Keratinocyte (primary cell): ENCODE data around the gene KLK8. TPM values are rescaled to one million over a fixed set of nuclear protein-coding genes. Genes with fewer than 3 reads are reported as not detected.

Experiments used
- DNase-seq: peaks from one replicate; pipeline ENCODE4 v3.0.0-alpha.2; 2011; ENCODE audit warnings: low read depth, missing footprints, low spot score
- FAIRE-seq: peaks from 2 replicates; lab custom pipeline; 2011; peaks lifted over from hg19 to GRCh38; lab: Jason Lieb, UNC
- H2AFZ ChIP-seq: 2 replicates; pipeline ENCODE4 v1.6.0; 2012; ENCODE audit warnings: low read length, control low read depth, inconsistent platforms; ENCODE audit not compliant: control insufficient read depth
- H3K27ac ChIP-seq: 2 replicates; pipeline ENCODE4 v1.5.1; 2011; ENCODE audit warnings: low read length; ENCODE audit not compliant: control insufficient read depth, insufficient read depth
- H3K27me3 ChIP-seq: 3 replicates; pipeline ENCODE4 v1.6.0; 2011; ENCODE audit warnings: low read length; ENCODE audit not compliant: control insufficient read depth, insufficient read depth; ENCODE audit errors: extremely low read depth
- H3K36me3 ChIP-seq, 2 experiments: 2 replicates in 1 of 2; 3 replicates in 1 of 2; pipeline ENCODE4 v1.5.1; 2011; ENCODE audit warnings: low read length in 2 of 2, mild to moderate bottlenecking in 1 of 2; ENCODE audit not compliant: control insufficient read depth in 2 of 2, insufficient read depth in 2 of 2; ENCODE audit errors: extremely low read depth in 1 of 2
- H3K4me1 ChIP-seq: 3 replicates; pipeline ENCODE4 v1.5.1; 2011; ENCODE audit warnings: low read length; ENCODE audit not compliant: control insufficient read depth, insufficient read depth; ENCODE audit errors: extremely low read depth
- H3K4me2 ChIP-seq: 3 replicates; pipeline ENCODE4 v1.6.0; 2011; ENCODE audit warnings: low read depth, low read length; ENCODE audit not compliant: control insufficient read depth, insufficient read depth; ENCODE audit errors: extremely low read depth
- H3K4me3 ChIP-seq, 3 experiments: fragments of 200-600 bp in 1 of 3; sonication (generic) in 1 of 3; 2 replicates in 2 of 3; 3 replicates in 1 of 3; pipeline ENCODE4 v1.5.1; 2011 to 2016; ENCODE audit warnings: low read length in 3 of 3, mild to moderate bottlenecking in 3 of 3, control low read depth in 2 of 3, inconsistent platforms in 1 of 3, low read depth in 1 of 3, mixed read lengths in 1 of 3, mixed run types in 1 of 3, moderate library complexity in 1 of 3; ENCODE audit not compliant: control insufficient read depth in 2 of 3, insufficient read depth in 2 of 3; ENCODE audit errors: extremely low read depth in 1 of 3
- H3K79me2 ChIP-seq: 2 replicates; pipeline ENCODE4 v1.6.0; 2012; ENCODE audit warnings: low read length; ENCODE audit not compliant: control insufficient read depth, insufficient read depth
- H3K9ac ChIP-seq: 3 replicates; pipeline ENCODE4 v1.6.0; 2011; ENCODE audit warnings: low read length; ENCODE audit not compliant: control insufficient read depth, insufficient read depth; ENCODE audit errors: extremely low read depth
- H3K9me1 ChIP-seq: 3 replicates; pipeline ENCODE4 v1.6.0; 2011; ENCODE audit warnings: low read length; ENCODE audit not compliant: control insufficient read depth, insufficient read depth; ENCODE audit errors: extremely low read depth
- H3K9me3 ChIP-seq: 2 replicates; pipeline ENCODE4 v1.5.1; 2012; ENCODE audit warnings: low read depth, low read length; ENCODE audit not compliant: control insufficient read depth
- H4K20me1 ChIP-seq: 3 replicates; pipeline ENCODE4 v1.6.0; 2011; ENCODE audit warnings: low read length; ENCODE audit not compliant: control insufficient read depth, insufficient read depth; ENCODE audit errors: extremely low read depth
- CTCF ChIP-seq, 3 experiments: IDR thresholded peaks in 1 of 3; conservative IDR thresholded peaks in 1 of 3; optimal IDR thresholded peaks in 1 of 3; 2 replicates in 2 of 3; 3 replicates in 1 of 3; pipeline versions ENCODE3 to v1.5.1; 2011; ENCODE audit warnings: low read length in 3 of 3, mild to moderate bottlenecking in 3 of 3, moderate library complexity in 2 of 3, control low read depth in 1 of 3, inconsistent platforms in 1 of 3; ENCODE audit not compliant: insufficient read depth in 2 of 3; ENCODE audit errors: extremely low read depth in 1 of 3
- EZH2 ChIP-seq: IDR thresholded peaks from one replicate; pipeline ENCODE4 v1.6.1; 2012; ENCODE audit warnings: inconsistent platforms, mild to moderate bottlenecking, low read length, moderate library complexity
- dilution Hi-C: fragments of 300-500 bp; cut with MboI; formaldehyde crosslinking; loops from one replicate; pipeline ENCODE4 v1.7.0; 2020; ENCODE audit warnings: low sequenced_read_pairs; ENCODE audit not compliant: extremely low pct_ligation_motif_present
- polyA plus RNA-seq, 5 experiments: library from polyadenylated mRNA; depleted of rRNA in 3 of 5; stranded (reverse) in 3 of 5; stranded (forward) in 1 of 5; unstranded in 1 of 5; fragments of >200 nt; gene quantifications; 1 replicate in 1 of 5; 2 replicates in 3 of 5; 3 replicates in 1 of 5; pipeline versions ENCODE4 v1.2.1 to v1.2.3, GENCODE V29; 2011 to 2012; ENCODE audit warnings: missing spikeins in 2 of 5, low read depth in 1 of 5, low replicate concordance in 1 of 5

KLK8 gene
- polyA plus RNA-seq, 1 donor (not counting 4 experiments of a cell fraction or from before 2014, with no cell fraction given) = 118 TPM

GRCh38 chr19:50957587-50957986, 43.8 kb downstream of the KLK8 start:
- Histone ChIP-seq H3K27ac (no peak overlapping the region), H3K79me2 (peaks cover 2% of the 10 kb centered on the region), H3K4me2 (no peak overlapping the region), H3K4me3 (no peak overlapping the region), H3K27me3 (peaks cover 4% of the 10 kb centered on the region), H2AFZ (no peak overlapping the region), H3K9me3 (peaks cover 3% of the 10 kb centered on the region), H3K4me1 (peaks cover 9% of the 10 kb centered on the region), H3K36me3 (no peaks in the 10 kb centered on the region), H4K20me1 (no peaks in the 10 kb centered on the region), H3K9me1 (no peaks in the 10 kb centered on the region), H3K9ac (no peak overlapping the region)
- TF ChIP-seq EZH2 (no peak), CTCF (optimal IDR thresholded peaks at IDR 0.05 in 1 of 3, IDR thresholded peaks at IDR 0.05 in 1 of 3, conservative IDR thresholded peaks at IDR 0.05 in 1 of 3; ENCODE audit: extremely low read depth in 1 of 3, insufficient read depth in 2 of 3, low read length in 3 of 3) (no peak)
- DNase-seq = no peak
- no peak for FAIRE-seq
- dilution Hi-C loops = no loop called here

GRCh38 chr19:50952910-50953309, 48.5 kb downstream of the KLK8 start, which contains the start of gene KLK5:
TSS of gene KLK5 (minus strand) at chr19:50953038. CDS start at chr19:50952657, 381 bp downstream.
- Histone ChIP-seq H3K27ac (peak within 1 kb of the TSS; percentile 55), H3K4me3 (peak within 1 kb of the TSS; percentile 59 to 72 (median 67)), H3K36me3 (peaks cover 6 to 9% of the 10 kb centered on the region in 2 experiments), H3K9ac (peak within 1 kb of the TSS; percentile 78), H3K9me1 (no peaks in the 10 kb centered on the region), H3K4me1 (peaks cover 19% of the 10 kb centered on the region), H3K79me2 (peaks cover 14% of the 10 kb centered on the region), H3K4me2 (peak within 1 kb of the TSS; percentile 94), H3K27me3 (no peaks in the 10 kb centered on the region), H2AFZ (peak within 1 kb of the TSS; percentile 70), H3K9me3 (no peaks in the 10 kb centered on the region), H4K20me1 (no peaks in the 10 kb centered on the region)
- dilution Hi-C loops = no loop called here
- FAIRE-seq (peak; percentile 43), DNase-seq (no peak)
- no peak for TF ChIP-seq EZH2
- TF ChIP-seq CTCF (optimal IDR thresholded peaks at IDR 0.05 in 1 of 3, IDR thresholded peaks at IDR 0.05 in 1 of 3, conservative IDR thresholded peaks at IDR 0.05 in 1 of 3; ENCODE audit: extremely low read depth in 1 of 3, insufficient read depth in 2 of 3, low read length in 3 of 3) = peak in 2 of 3 experiments; percentile 3 to 7
